ENCODE results near the gene RBM47.

RBM47 gene

DNA sequence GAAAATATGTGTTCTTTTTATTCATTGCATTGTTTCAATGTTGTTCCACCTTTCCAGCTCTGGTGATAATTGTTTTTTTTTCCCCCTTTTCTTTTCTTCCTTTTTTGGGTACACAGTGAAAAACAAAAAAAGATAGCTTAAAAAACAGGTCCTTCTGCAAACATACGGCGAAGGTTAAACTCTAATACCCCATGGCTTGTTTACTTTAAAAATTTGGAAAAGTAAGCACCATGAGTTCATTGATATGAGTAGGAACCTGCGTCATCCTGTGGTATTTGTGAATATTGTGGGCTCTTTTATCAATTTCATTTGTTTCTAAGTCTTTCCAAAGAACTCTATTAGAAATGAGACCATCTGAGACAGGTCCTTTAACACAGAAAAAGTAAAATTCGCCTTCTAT lies 171.0 kb downstream of the RBM47 start:
- H3K4me2 ChIP-seq (ENCODE audit: low read depth, low read length, poor library complexity, severe bottlenecking) = no peak overlapping the region
- no peaks in the 10 kb centered on the region for H3K9me2 ChIP-seq (replicated peaks; ENCODE audit: insufficient read depth, low read length)
- H3K79me2 ChIP-seq (ENCODE audit: insufficient read depth, low read length) = no peaks in the 10 kb centered on the region
- no peaks in the 10 kb centered on the region for H3K27me3 ChIP-seq (ENCODE audit: low read length)
- no peaks in the 10 kb centered on the region for H3K9me3 ChIP-seq (ENCODE audit: insufficient read depth, low read length)
- H3K27ac ChIP-seq (ENCODE audit: low read depth, low read length) = no peak overlapping the region
- no peaks in the 10 kb centered on the region for H3F3A ChIP-seq (ENCODE audit: insufficient read depth)
- H3K4me3 ChIP-seq (ENCODE audit: insufficient read depth, low read length, poor library complexity, severe bottlenecking) = no peak overlapping the region
- no peak overlapping the region for H2AFZ ChIP-seq (ENCODE audit: low read depth, low read length, severe bottlenecking)
- H3K36me3 ChIP-seq (ENCODE audit: low read length) = no peaks in the 10 kb centered on the region
- TF ChIP-seq, protein P1, sequence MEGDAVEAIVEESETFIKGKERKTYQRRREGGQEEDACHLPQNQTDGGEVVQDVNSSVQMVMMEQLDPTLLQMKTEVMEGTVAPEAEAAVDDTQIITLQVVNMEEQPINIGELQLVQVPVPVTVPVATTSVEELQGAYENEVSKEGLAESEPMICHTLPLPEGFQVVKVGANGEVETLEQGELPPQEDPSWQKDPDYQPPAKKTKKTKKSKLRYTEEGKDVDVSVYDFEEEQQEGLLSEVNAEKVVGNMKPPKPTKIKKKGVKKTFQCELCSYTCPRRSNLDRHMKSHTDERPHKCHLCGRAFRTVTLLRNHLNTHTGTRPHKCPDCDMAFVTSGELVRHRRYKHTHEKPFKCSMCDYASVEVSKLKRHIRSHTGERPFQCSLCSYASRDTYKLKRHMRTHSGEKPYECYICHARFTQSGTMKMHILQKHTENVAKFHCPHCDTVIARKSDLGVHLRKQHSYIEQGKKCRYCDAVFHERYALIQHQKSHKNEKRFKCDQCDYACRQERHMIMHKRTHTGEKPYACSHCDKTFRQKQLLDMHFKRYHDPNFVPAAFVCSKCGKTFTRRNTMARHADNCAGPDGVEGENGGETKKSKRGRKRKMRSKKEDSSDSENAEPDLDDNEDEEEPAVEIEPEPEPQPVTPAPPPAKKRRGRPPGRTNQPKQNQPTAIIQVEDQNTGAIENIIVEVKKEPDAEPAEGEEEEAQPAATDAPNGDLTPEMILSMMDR (IDR thresholded peaks at IDR 0.05; ENCODE audit: insufficient read depth, low read length, poor library complexity, severe bottlenecking) = no peak
- no peak for TF ChIP-seq EZH2phosphoT487 (conservative IDR thresholded peaks at IDR 0.05; ENCODE audit: low read length)
- no peaks in the 10 kb centered on the region for H4K20me1 ChIP-seq (ENCODE audit: low read depth, low read length)
- no peak overlapping the region for H3K9ac ChIP-seq (ENCODE audit: low read length)

GRCh38 chr4:40458109-40458508 lies 171.6 kb downstream of the RBM47 start:
- Histone ChIP-seq H3K4me2 (ENCODE audit: low read depth, low read length, poor library complexity, severe bottlenecking) (no peak overlapping the region), H3K79me2 (ENCODE audit: insufficient read depth, low read length) (no peaks in the 10 kb centered on the region), H3K4me3 (ENCODE audit: insufficient read depth, low read length, poor library complexity, severe bottlenecking) (no peak overlapping the region), H3K9me2 (replicated peaks; ENCODE audit: insufficient read depth, low read length) (no peaks in the 10 kb centered on the region), H3K36me3 (ENCODE audit: low read length) (no peaks in the 10 kb centered on the region), H3K9ac (ENCODE audit: low read length) (no peak overlapping the region), H4K20me1 (ENCODE audit: low read depth, low read length) (no peaks in the 10 kb centered on the region), H3K27ac (ENCODE audit: low read depth, low read length) (no peak overlapping the region), H2AFZ (ENCODE audit: low read depth, low read length, severe bottlenecking) (peak overlapping the region; percentile 20), H3K27me3 (ENCODE audit: low read length) (no peaks in the 10 kb centered on the region), H3K9me3 (ENCODE audit: insufficient read depth, low read length) (no peaks in the 10 kb centered on the region), H3F3A (ENCODE audit: insufficient read depth) (no peaks in the 10 kb centered on the region)
- TF ChIP-seq EZH2phosphoT487 (conservative IDR thresholded peaks at IDR 0.05; ENCODE audit: low read length) = no peak
- TF ChIP-seq, protein P1 (IDR thresholded peaks at IDR 0.05; ENCODE audit: insufficient read depth, low read length, poor library complexity, severe bottlenecking) = no peak

DNA sequence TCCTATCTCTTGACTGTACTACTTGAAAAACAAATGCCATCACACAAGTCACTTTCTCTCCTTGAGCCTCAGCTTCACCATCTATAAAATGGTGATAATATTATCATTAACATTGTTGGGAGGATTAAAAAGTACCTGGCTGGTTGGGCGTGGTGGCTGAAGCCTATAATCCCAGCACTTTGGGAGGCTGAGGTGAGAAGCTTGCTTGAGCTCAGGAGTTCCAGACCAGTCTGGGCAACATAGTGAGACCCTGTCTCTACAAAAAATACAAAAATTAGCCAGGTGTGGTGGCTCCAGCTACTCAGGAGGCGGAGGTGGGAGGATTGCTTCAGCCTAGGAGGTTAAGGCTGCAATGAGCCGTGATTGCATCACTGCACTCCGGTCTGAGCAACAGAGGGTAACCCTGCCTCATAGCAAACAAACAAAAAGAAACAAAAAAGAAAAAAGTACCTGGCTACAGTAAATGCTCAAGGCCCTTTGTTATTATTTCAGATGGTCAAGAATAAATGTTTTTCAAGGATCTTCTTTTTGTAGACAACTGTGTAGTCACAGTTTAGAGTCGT lies 174.2 kb downstream of the RBM47 start:
- no peaks in the 10 kb centered on the region for H3K79me2 ChIP-seq (ENCODE audit: insufficient read depth, low read length)
- no peak overlapping the region for H3K27ac ChIP-seq (ENCODE audit: low read depth, low read length)
- no peak overlapping the region for H3K9ac ChIP-seq (ENCODE audit: low read length)
- no peaks in the 10 kb centered on the region for H3K27me3 ChIP-seq (ENCODE audit: low read length)
- H2AFZ ChIP-seq (ENCODE audit: low read depth, low read length, severe bottlenecking) = no peak overlapping the region
- H3K9me3 ChIP-seq (ENCODE audit: insufficient read depth, low read length) = no peaks in the 10 kb centered on the region
- H4K20me1 ChIP-seq (ENCODE audit: low read depth, low read length) = no peaks in the 10 kb centered on the region
- H3K4me2 ChIP-seq (ENCODE audit: low read depth, low read length, poor library complexity, severe bottlenecking) = no peak overlapping the region
- H3K9me2 ChIP-seq (replicated peaks; ENCODE audit: insufficient read depth, low read length) = no peaks in the 10 kb centered on the region
- H3K36me3 ChIP-seq (ENCODE audit: low read length) = no peaks in the 10 kb centered on the region
- no peaks in the 10 kb centered on the region for H3F3A ChIP-seq (ENCODE audit: insufficient read depth)
- TF ChIP-seq, protein P1 (IDR thresholded peaks at IDR 0.05; ENCODE audit: insufficient read depth, low read length, poor library complexity, severe bottlenecking) = no peak
- no peak for TF ChIP-seq EZH2phosphoT487 (conservative IDR thresholded peaks at IDR 0.05; ENCODE audit: low read length)
- no peak overlapping the region for H3K4me3 ChIP-seq (ENCODE audit: insufficient read depth, low read length, poor library complexity, severe bottlenecking)
